Measurements from ENCODE around the gene AP1S1. TPM values are rescaled to one million over a fixed set of nuclear protein-coding genes. Genes with fewer than 3 reads are reported as not detected.
A peak's percentile ranks its signal among the peaks of the same experiment; 100 is the strongest.

AP1S1 gene
- total and polyA plus RNA-seq, 9 of the 15 experiments (the other 6 are each of a cell fraction or from before 2014, with no cell fraction given), result 4.4 to 149 (median 89.4) TPM

- peak in 1 of 2 experiments; percentile 23 for TF ChIP-seq E2F6 (IDR thresholded peaks at IDR 0.05; ENCODE audit: borderline replicate concordance in 1 of 2, extremely low read depth in 1 of 2, insufficient read depth in 1 of 2, insufficient read length in 1 of 2, low read depth in 1 of 2, low read length in 1 of 2, poor library complexity in 1 of 2, severe bottlenecking in 1 of 2)
- 0 out of 2 replicates have a peak, but pooled peaks have one; percentile 43 for TF ChIP-seq ZBTB17 (CRISPR knock-in tag; IDR thresholded peaks at IDR 0.05)
- TF ChIP-seq ZNF134 (CRISPR knock-in tag; conservative IDR thresholded peaks at IDR 0.05), result no peak
- TF ChIP-seq EP300 (IDR thresholded peaks at IDR 0.05; ENCODE audit: low read length), result no peak
- 0 out of 2 replicates have a peak, but pooled peaks have one; percentile 15 for TF ChIP-seq ERF (CRISPR knock-in tag; IDR thresholded peaks at IDR 0.05)
- TF ChIP-seq ZNF354B (CRISPR knock-in tag; IDR thresholded peaks at IDR 0.05), result no peak
- TF ChIP-seq TFAP4 (CRISPR knock-in tag; IDR thresholded peaks at IDR 0.05; ENCODE audit: borderline replicate concordance), result peak; percentile 48; the same call in 1 of the 2 replicates
- 0 out of 2 replicates have a peak, but pooled peaks have one; percentile 55 for TF ChIP-seq MTA3 (IDR thresholded peaks at IDR 0.05; ENCODE audit: borderline replicate concordance)
- TF ChIP-seq CHD7 (IDR thresholded peaks at IDR 0.05; ENCODE audit: low read depth, low read length), result no peak
- TF ChIP-seq KDM5B (IDR thresholded peaks at IDR 0.05; ENCODE audit: insufficient replicate concordance, low read depth, low read length), result peak; percentile 83
Measured at GRCh38 chr7:101126651-101127459, 27.4 kb upstream of the AP1S1 start, which contains the start of gene SERPINE1 (continued).
